GM12874 (cell line): ENCODE results near the gene RBAK.

Experiments used
- TF ChIP-seq, protein P1 (sequence below): IDR thresholded peaks from 2 replicates; pipeline ENCODE4 v1.5.1; 2011; ENCODE audit warnings: low read depth, mild to moderate bottlenecking, control low read depth, low read length, moderate library complexity; ENCODE audit not compliant: insufficient read depth

Gene RBAK

DNA sequence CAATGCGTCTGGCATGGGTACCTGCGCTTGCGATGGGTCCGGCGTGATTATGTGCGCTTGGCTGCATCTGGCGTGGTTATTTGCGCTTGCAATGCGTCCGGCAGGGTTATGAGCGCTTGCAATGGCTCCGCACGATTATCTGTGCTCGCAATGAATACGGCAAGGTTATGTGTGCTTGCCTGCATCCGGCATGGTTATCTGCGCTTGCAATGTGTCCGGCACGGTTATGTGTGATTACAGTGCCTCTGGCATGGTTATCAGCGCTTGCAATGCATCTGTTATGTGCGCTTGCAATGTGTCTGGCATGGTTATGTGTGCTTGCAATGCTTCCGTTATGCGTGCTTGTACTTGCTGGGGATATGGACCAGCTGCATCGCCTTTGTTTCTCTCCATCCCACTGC lies 37.7 kb downstream of the RBAK start:
- TF ChIP-seq, protein P1, sequence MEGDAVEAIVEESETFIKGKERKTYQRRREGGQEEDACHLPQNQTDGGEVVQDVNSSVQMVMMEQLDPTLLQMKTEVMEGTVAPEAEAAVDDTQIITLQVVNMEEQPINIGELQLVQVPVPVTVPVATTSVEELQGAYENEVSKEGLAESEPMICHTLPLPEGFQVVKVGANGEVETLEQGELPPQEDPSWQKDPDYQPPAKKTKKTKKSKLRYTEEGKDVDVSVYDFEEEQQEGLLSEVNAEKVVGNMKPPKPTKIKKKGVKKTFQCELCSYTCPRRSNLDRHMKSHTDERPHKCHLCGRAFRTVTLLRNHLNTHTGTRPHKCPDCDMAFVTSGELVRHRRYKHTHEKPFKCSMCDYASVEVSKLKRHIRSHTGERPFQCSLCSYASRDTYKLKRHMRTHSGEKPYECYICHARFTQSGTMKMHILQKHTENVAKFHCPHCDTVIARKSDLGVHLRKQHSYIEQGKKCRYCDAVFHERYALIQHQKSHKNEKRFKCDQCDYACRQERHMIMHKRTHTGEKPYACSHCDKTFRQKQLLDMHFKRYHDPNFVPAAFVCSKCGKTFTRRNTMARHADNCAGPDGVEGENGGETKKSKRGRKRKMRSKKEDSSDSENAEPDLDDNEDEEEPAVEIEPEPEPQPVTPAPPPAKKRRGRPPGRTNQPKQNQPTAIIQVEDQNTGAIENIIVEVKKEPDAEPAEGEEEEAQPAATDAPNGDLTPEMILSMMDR = no peak

DNA sequence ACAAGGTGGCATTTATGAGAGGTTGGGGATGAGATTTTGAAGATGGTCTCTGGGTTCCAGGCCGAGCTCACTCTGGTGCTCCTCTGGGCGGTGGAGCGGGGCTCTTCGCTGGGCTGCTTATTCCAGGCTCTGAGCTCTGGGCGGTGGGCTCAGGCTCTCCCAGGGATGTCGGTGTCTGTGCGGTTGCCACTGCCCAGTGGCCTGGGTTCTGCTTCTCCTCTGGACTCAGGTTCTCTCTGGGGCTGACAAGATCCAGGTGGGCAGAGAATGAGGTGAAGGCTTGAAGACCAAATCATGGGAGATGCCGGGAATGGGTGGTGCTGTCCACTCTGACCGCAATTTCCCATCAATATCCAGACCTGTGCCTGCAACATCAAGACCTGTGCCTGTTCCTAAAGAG lies 40.6 kb downstream of the RBAK start:
- TF ChIP-seq, protein P1 = no peak

GRCh38 chr7:5088906-5089305 lies 43.2 kb downstream of the RBAK start:
- TF ChIP-seq, protein P1 = no peak

GRCh38 chr7:5093948-5094347 lies 48.3 kb downstream of the RBAK start:
- TF ChIP-seq, protein P1 = no peak

- TF ChIP-seq, protein P1 = no peak
Measured at GRCh38 chr7:5094641-5095040, 49.0 kb downstream of the RBAK start.

DNA sequence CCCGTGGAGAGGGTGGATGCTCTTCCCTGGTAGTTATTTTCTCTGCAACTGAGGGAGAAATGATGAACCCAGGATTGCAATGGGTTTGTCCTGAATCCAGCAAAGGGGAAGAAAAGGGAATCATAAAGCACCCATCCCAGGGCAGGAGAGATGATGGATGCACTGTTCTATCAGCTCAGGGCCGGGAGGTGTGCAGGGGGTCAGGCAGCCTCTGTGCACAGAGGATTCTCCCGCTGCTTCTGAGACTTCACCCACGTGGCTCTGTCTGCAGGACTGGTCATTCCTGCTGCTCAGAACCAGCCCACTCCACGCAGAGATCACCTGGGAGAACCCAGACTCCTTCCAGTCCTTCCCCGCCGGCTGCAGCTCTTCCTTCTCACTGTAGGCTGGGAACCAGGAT lies 70.7 kb downstream of the RBAK start:
- TF ChIP-seq, protein P1 = no peak

DNA sequence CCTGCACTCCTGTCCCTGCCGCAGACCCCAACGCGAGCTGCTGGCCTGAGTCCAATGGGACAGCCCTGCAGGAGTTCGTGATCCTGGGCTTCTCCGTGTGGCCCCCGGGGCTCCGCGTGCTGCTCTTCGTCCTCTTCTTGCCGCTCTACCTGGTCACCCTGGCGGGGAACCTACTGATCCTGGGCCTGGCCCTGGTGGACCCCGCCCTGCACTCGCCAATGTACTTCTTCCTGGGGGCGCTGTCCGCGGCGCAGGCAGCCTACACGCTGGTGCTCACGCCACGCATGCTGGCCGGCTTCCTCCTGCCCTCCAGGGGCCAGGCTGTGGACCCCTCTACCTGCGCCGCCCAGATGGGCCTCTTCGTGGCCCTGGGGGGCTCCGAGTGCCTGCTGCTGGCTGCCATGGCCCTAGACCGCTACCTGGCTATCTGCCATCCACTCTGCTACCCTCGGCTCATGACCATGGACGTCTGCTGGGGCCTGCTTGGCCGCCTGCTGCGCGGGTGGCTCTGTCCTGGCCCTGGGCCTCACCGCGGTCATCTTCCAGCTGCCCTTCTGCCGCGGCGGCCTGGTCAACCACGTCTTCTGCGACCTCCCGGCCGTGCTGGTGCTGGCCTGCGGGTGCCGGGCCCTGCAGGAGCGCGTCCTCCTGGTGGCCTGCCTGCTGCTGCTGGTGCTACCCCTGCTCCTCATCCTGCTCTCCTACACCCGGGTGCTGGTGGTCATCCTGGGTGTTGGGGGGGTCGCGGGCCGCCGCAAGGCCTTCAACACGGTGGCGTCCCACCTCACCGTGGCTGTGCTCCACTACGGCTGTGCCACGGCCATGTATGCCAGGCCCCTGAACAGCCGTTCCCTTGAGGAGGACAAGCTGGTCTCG lies 71.7 kb downstream of the RBAK start:
- TF ChIP-seq, protein P1 = no peak
